GM12892 (cell line): ENCODE data around the gene SNX15.

ENCODE experiments used
- POLR2A ChIP-seq: IDR thresholded peaks from 2 replicates; pipeline ENCODE4 v1.6.1; 2011; ENCODE audit warnings: low read depth, low read length, control low read depth
- POLR2AphosphoS5 ChIP-seq: IDR thresholded peaks from 2 replicates; pipeline ENCODE4 v1.6.1; 2011; ENCODE audit warnings: low read depth, low read length, control low read depth
- TAF1 ChIP-seq: IDR thresholded peaks from 2 replicates; pipeline ENCODE4 v1.6.1; 2011; ENCODE audit warnings: low read depth, mild to moderate bottlenecking, control low read depth, low read length, borderline replicate concordance

- TF ChIP-seq POLR2AphosphoS5 (no peak), POLR2A (no peak), TAF1 (no peak)
Measured at GRCh38 chr11:65036931-65037330, 9.7 kb downstream of the SNX15 start.
